ENCODE data around the gene DEAF1. TPM values are rescaled to one million over a fixed set of nuclear protein-coding genes. Genes with fewer than 3 reads are reported as not detected.
A peak's percentile ranks its signal among the peaks of the same experiment; 100 is the strongest.

The DEAF1 gene
- total RNA-seq, 2 experiments from 2014 or later, result 59.1 to 59.3 TPM

DNA sequence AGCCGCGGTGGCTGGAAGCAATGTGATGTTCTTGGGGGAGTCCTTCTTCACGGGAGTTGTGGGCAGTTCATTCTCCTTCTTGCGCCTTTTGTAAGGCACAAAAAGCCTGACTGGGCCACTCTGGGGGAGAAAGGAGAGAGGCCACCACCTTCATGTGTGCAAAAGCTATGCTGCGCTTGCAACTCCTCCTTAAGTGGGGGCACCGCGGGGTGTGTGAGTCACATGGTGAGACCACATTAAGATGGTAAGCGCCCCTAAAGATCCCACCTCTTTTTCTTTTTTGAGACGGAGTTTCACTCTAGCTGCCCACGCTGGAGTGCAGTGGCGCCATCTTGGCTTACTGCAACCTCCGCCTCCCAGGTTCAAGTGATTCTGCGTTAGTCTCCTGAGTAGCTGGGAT lies 14.1 kb downstream of the DEAF1 start:
- Mint-ChIP-seq H3K36me3 (ENCODE audit: low read depth) (peaks cover 62% of the 10 kb centered on the region), H3K9me3 (no peaks in the 10 kb centered on the region), H3K4me1 (ENCODE audit: low read depth) (peaks cover 12% of the 10 kb centered on the region), H3K27me3 (no peaks in the 10 kb centered on the region), H3K27ac (peak overlapping the region; percentile 57), H3K4me3 (no peak overlapping the region)
- ATAC-seq, result peak; percentile 96
- peak; percentile 78 for DNase-seq
- TF ChIP-seq, protein P1, sequence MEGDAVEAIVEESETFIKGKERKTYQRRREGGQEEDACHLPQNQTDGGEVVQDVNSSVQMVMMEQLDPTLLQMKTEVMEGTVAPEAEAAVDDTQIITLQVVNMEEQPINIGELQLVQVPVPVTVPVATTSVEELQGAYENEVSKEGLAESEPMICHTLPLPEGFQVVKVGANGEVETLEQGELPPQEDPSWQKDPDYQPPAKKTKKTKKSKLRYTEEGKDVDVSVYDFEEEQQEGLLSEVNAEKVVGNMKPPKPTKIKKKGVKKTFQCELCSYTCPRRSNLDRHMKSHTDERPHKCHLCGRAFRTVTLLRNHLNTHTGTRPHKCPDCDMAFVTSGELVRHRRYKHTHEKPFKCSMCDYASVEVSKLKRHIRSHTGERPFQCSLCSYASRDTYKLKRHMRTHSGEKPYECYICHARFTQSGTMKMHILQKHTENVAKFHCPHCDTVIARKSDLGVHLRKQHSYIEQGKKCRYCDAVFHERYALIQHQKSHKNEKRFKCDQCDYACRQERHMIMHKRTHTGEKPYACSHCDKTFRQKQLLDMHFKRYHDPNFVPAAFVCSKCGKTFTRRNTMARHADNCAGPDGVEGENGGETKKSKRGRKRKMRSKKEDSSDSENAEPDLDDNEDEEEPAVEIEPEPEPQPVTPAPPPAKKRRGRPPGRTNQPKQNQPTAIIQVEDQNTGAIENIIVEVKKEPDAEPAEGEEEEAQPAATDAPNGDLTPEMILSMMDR (IDR thresholded peaks at IDR 0.05), result no peak
- intact Hi-C loops (cut with micrococcal nuclease), result no loop called here
- CTCF ChIA-PET, result interaction anchor here (1.0 to 2.4 kb wide), 6 partner anchors 12 to 47 kb away, joined by 3 to 6 read pairs (median 4); no protein-coding TSS in a partner anchor
- POLR2A ChIA-PET, result interaction anchor here (3.7 kb wide), 1 partner anchor 14 kb away, joined by 20 read pairs; the partner anchor contains the start of genes DEAF1 and TMEM80

DNA sequence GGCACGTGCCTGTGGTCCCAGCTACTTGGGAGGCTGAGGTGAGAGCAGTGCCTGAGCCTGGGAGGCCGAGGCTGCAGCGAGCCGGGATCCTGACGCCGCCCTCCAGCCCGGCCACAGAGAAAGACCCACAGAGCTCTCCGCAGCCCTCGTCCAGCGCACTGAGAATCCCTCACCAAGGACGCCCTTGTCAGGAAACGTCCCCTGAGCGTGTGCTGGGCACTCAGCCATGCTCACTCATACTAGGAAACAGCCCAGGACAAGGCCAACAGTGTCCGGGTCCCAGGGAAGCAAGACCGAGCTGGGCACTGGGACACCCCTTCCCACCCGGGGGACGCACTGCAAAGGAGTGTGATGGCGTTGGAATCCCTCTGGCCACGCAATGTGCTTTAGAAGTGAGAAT lies 14.5 kb downstream of the DEAF1 start:
- TF ChIP-seq, protein P1 (IDR thresholded peaks at IDR 0.05), result no peak
- POLR2A ChIA-PET, result interaction anchor here (3.7 kb wide), 1 partner anchor 14 kb away, joined by 20 read pairs; the partner anchor contains the start of genes DEAF1 and TMEM80

DNA sequence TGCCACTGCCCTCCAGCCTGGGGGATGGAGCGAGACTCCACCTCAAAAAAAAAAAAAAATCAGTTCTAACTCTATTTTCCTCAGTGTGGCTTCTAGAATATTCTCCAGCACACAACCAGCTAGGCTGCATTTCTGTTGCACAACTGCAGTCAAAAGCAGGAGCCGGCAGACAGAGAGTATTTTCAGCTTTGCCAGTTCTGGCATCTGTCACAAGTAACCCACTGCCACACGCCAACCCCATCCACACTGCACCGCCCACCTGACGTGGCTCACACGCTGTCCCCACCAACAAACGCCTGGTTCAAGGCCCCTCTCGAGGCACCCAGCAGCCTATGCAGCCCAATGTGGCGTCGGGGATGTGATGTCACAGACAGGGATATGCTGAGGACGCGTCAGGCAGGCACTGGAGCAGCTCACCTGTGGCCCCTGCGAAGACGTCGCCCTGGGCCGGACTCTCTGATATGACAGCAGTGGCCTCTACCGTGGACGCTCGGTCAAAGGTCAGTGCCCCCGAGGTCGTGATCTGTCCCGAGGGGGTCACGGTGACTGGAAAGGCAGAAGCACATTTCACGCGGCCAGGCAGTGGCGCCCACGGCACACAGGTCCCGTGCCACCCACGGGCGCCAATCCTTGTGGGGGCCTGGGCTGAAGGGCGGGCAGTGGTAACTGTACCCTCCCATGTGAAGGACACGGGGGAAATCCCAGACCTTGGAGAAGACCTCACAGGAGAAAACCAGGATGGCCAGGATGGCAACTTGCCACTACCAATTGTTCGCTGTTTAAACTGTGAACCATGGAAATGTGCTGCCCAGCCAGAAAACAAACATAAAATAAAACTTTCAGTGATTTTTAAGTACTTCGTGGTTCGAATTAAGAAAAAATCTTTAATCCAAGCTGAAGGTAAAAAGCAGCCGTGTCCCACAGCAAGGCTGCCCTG lies 15.5 kb downstream of the DEAF1 start:
- TF ChIP-seq, protein P1 (IDR thresholded peaks at IDR 0.05), result no peak
- ATAC-seq (no peak), DNase-seq (no peak)
- no peak overlapping the region for H3K4me3 Mint-ChIP-seq
- no peaks in the 10 kb centered on the region for H3K9me3 Mint-ChIP-seq
- ChIA-PET CTCF (interaction anchor here (2.4 kb wide), 1 partner anchor 48 kb away, joined by 6 read pairs; no protein-coding TSS in a partner anchor), POLR2A (no interaction called here)
- H3K36me3 Mint-ChIP-seq (ENCODE audit: low read depth), result peaks cover 60% of the 10 kb centered on the region
- no peak overlapping the region for H3K27ac Mint-ChIP-seq
- no peaks in the 10 kb centered on the region for H3K27me3 Mint-ChIP-seq
- intact Hi-C loops (cut with micrococcal nuclease), result no loop called here
- peaks cover 12% of the 10 kb centered on the region for H3K4me1 Mint-ChIP-seq (ENCODE audit: low read depth)

More for the DNA sequence above, 14.5 kb downstream of the DEAF1 start:
- Mint-ChIP-seq H3K4me3 (no peak overlapping the region), H3K4me1 (ENCODE audit: low read depth) (peaks cover 12% of the 10 kb centered on the region), H3K36me3 (ENCODE audit: low read depth) (peaks cover 62% of the 10 kb centered on the region), H3K9me3 (no peaks in the 10 kb centered on the region), H3K27ac (peak overlapping the region; percentile 57), H3K27me3 (no peaks in the 10 kb centered on the region)
- CTCF ChIA-PET, result interaction anchor here (1.0 to 2.4 kb wide), 3 partner anchors 17 to 47 kb away, joined by 3 to 6 read pairs (median 4); no protein-coding TSS in a partner anchor
- intact Hi-C loops (cut with micrococcal nuclease), result no loop called here
- ATAC-seq, result no peak
- no peak for DNase-seq

DNA sequence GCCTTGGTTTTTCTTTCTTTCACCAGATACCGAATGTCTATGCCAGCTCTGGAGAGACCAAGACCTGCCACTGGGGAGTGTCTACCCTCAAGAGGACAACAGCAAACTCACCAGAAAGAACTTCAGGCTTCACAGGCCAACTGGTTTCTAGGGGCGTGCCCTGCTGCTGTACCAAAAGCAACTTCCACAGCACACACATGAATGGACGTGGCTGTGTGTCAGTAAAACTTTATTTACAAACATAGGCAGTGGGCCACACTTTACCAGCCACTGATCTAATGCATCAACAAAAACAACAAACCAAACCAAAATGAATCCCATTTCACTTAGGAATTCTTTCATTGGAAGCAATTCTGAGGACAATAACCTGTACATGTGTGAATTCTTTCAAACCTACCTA lies 16.7 kb downstream of the DEAF1 start:
- H3K9me3 Mint-ChIP-seq, result no peaks in the 10 kb centered on the region
- H3K4me3 Mint-ChIP-seq, result no peak overlapping the region
- ATAC-seq (no peak), DNase-seq (no peak)
- peaks cover 56% of the 10 kb centered on the region for H3K36me3 Mint-ChIP-seq (ENCODE audit: low read depth)
- no peaks in the 10 kb centered on the region for H3K27me3 Mint-ChIP-seq
- CTCF ChIA-PET, result no interaction called here
- intact Hi-C loops (cut with micrococcal nuclease), result no loop called here
- POLR2A ChIA-PET, result no interaction called here
- H3K27ac Mint-ChIP-seq, result no peak overlapping the region
- TF ChIP-seq, protein P1 (IDR thresholded peaks at IDR 0.05), result no peak
- H3K4me1 Mint-ChIP-seq (ENCODE audit: low read depth), result peaks cover 12% of the 10 kb centered on the region

DNA sequence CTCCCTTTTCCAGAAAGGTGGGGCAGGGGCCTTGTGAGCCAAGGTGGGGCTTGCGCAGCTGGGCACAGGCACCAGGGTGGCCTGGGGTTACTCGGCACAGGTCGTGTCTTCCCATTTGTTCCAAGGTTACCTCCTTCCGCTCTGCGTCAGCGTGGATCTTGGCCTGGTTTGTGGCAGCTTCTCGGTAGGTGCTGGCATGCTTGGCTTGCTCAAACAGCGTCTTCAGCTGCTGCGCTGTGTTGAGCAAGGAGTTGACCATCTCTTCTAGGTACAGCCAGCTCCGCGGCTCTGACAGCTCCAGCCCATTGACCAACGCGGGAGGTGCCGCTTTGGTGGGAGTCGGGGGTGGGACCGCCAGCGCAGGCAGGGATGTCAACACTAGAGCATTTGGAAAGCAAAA lies 20.6 kb downstream of the DEAF1 start:
- DNase-seq (no peak), ATAC-seq (no peak)
- H3K4me3 Mint-ChIP-seq, result no peak overlapping the region
- H3K4me1 Mint-ChIP-seq (ENCODE audit: low read depth), result no peaks in the 10 kb centered on the region
- no peak overlapping the region for H3K27ac Mint-ChIP-seq
- peaks cover 28% of the 10 kb centered on the region for H3K36me3 Mint-ChIP-seq (ENCODE audit: low read depth)
- POLR2A ChIA-PET, result interaction anchor here (1.0 to 1.1 kb wide), 2 partner anchors 21 to 168 kb away, joined by 3 read pairs; partner anchors contain the start of gene TMEM80
- intact Hi-C loops (cut with micrococcal nuclease), result no loop called here
- no peaks in the 10 kb centered on the region for H3K9me3 Mint-ChIP-seq
- TF ChIP-seq, protein P1 (IDR thresholded peaks at IDR 0.05), result no peak
- H3K27me3 Mint-ChIP-seq, result no peaks in the 10 kb centered on the region
- CTCF ChIA-PET, result interaction anchor here (0.8 to 1.7 kb wide), 5 partner anchors 11 to 155 kb away, joined by 3 to 6 read pairs (median 3); no protein-coding TSS in a partner anchor

All from activated CD8-positive, alpha-beta T cell treated with anti-CD3 and anti-CD28 coated beads for 36 hours (primary cell).